GM12878 (cell line): ENCODE data around the gene MGLL. TPM values are rescaled to one million over a fixed set of nuclear protein-coding genes. Genes with fewer than 3 reads are reported as not detected.

ENCODE experiments used
- ASH2L ChIP-seq: fragments of 300-600, 200-600 bp; sonication (generic); IDR thresholded peaks from 2 replicates; pipeline ENCODE4 v1.6.1; 2017; ENCODE audit warnings: low read depth, mild to moderate bottlenecking, borderline replicate concordance
- CBX5 ChIP-seq: sonication (generic); IDR thresholded peaks from 2 replicates; pipeline ENCODE4 v1.6.1; 2016; ENCODE audit warnings: low read depth, moderate library complexity, mild to moderate bottlenecking, inconsistent platforms
- CHD4 ChIP-seq: fragments of 200-600 bp; sonication (generic); IDR thresholded peaks from 2 replicates; pipeline ENCODE4 v1.6.1; 2016; ENCODE audit warnings: mild to moderate bottlenecking
- CREM ChIP-seq: IDR thresholded peaks from 2 replicates; pipeline ENCODE4 v1.6.1; 2014; ENCODE audit warnings: antibody characterized with exemption, low read depth
- CTCF ChIP-seq, 3 experiments: IDR thresholded peaks in 2 of 3; conservative IDR thresholded peaks in 1 of 3; 2 replicates each; pipeline ENCODE4 v1.5.1; 2011; ENCODE audit warnings: low read depth in 3 of 3, low read length in 3 of 3, mild to moderate bottlenecking in 3 of 3, control low read depth in 2 of 3, moderate library complexity in 2 of 3, inconsistent platforms in 1 of 3, mixed read lengths in 1 of 3; ENCODE audit not compliant: control insufficient read depth in 2 of 3, insufficient read depth in 1 of 3; ENCODE audit errors: extremely low read depth in 1 of 3
- ETV6 ChIP-seq, 2 experiments: fragments of 450-650 bp in 1 of 2; IDR thresholded peaks in 1 of 2; conservative IDR thresholded peaks in 1 of 2; 2 replicates each; pipeline ENCODE4 v1.6.1; 2014; ENCODE audit warnings: antibody characterized with exemption in 1 of 2, borderline replicate concordance in 1 of 2, low read depth in 1 of 2, mild to moderate bottlenecking in 1 of 2, moderate library complexity in 1 of 2
- HCFC1 ChIP-seq: fragments of 150-350 bp; IDR thresholded peaks from 2 replicates; pipeline ENCODE4 v1.6.1; 2014; ENCODE audit warnings: low read length
- IKZF2 ChIP-seq, 2 experiments: fragments of 450-650 bp; IDR thresholded peaks; 2 replicates each; pipeline ENCODE4 v1.6.1; 2017; ENCODE audit warnings: mild to moderate bottlenecking in 2 of 2, moderate library complexity in 2 of 2
- PKNOX1 ChIP-seq: fragments of 450-650 bp; IDR thresholded peaks from 2 replicates; pipeline ENCODE4 v1.6.1; 2016; ENCODE audit warnings: mild to moderate bottlenecking
- POLR2A ChIP-seq: IDR thresholded peaks from 2 replicates; pipeline ENCODE4 v1.6.1; 2011; ENCODE audit warnings: low read depth, mild to moderate bottlenecking, low read length
- POU2F2 ChIP-seq: IDR thresholded peaks from 3 replicates; pipeline ENCODE4 v1.6.1; 2011; ENCODE audit warnings: low read depth, mild to moderate bottlenecking, low read length, borderline replicate concordance
- SKIL ChIP-seq: fragments of 450-650 bp; IDR thresholded peaks from 2 replicates; pipeline ENCODE4 v1.6.1; 2017; ENCODE audit warnings: mild to moderate bottlenecking, low read depth, inconsistent platforms; ENCODE audit not compliant: poor library complexity, severe bottlenecking
- SPI1 ChIP-seq: IDR thresholded peaks from 2 replicates; pipeline ENCODE4 v1.6.1; 2011; ENCODE audit warnings: low read depth, mild to moderate bottlenecking, low read length, moderate library complexity, borderline replicate concordance; ENCODE audit not compliant: insufficient read depth
- TCF3 ChIP-seq: IDR thresholded peaks from 2 replicates; pipeline ENCODE4 v1.6.1; 2012; ENCODE audit warnings: low read depth, mild to moderate bottlenecking, low read length, borderline replicate concordance; ENCODE audit not compliant: insufficient read depth
- USF1 ChIP-seq: IDR thresholded peaks from 2 replicates; pipeline ENCODE4 v1.6.1; 2011; ENCODE audit warnings: borderline replicate concordance, low read depth, mild to moderate bottlenecking, moderate library complexity, mixed read lengths, low read length; ENCODE audit not compliant: insufficient read depth; ENCODE audit errors: extremely low read length
- ZBED1 ChIP-seq: IDR thresholded peaks from 2 replicates; pipeline ENCODE4 v1.6.1; 2016; ENCODE audit warnings: borderline replicate concordance
- ZBTB11 ChIP-seq: fragments of 450-650 bp; formaldehyde crosslinking; IDR thresholded peaks from 2 replicates; pipeline ENCODE4 v1.5.0; 2022; ENCODE audit warnings: mild to moderate bottlenecking, missing genetic modification characterization
- polyA plus RNA-seq, 11 experiments: library from polyadenylated mRNA; depleted of rRNA in 4 of 11; unstranded in 6 of 11; stranded (reverse) in 5 of 11; fragments of >200 nt; fragmentation: Nextera tagmentation in 4 of 11; fragmentation: Illumina TruSeq in 1 of 11; extraction: Ambion mirVana in 4 of 11; extraction: Trizol in 1 of 11; gene quantifications; 1 replicate in 1 of 11; 2 replicates in 10 of 11; pipeline versions ENCODE4 v1.2.1 to v1.2.3, GENCODE V29; 2011 to 2016; ENCODE audit warnings: inconsistent platforms in 2 of 11, missing spikeins in 2 of 11, low read depth in 1 of 11
- total RNA-seq, 4 experiments: library from RNA; depleted of rRNA in 3 of 4; stranded (reverse); fragments of >200 nt in 3 of 4; fragmentation: Illumina TruSeq in 1 of 4; extraction: Trizol in 1 of 4; gene quantifications; 2 replicates each; pipeline versions ENCODE4 v1.2.1 to v1.2.3, GENCODE V29; 2013 to 2021

The MGLL gene
- total and polyA plus RNA-seq, 10 of the 15 experiments (the other 5 are each of a cell fraction or from before 2014, with no cell fraction given), result 44.9 to 177 (median 72.9) TPM

GRCh38 chr3:127732879-127733350, 89.4 kb downstream of the MGLL start (continued):
- TF ChIP-seq SKIL (no peak), TCF3 (no peak), IKZF2 (IDR thresholded peaks at IDR 0.05) (no peak), CREM (no peak), SPI1 (peak; percentile 7; the same call in 1 of the 2 replicates), ETV6 (conservative IDR thresholded peaks at IDR 0.05 in 1 of 2, IDR thresholded peaks at IDR 0.05 in 1 of 2; ENCODE audit: borderline replicate concordance in 1 of 2, low read depth in 1 of 2) (no peak), ZBTB11 (no peak), ASH2L (no peak), PKNOX1 (peak; percentile 31; the same call in 1 of the 2 replicates), CHD4 (no peak), USF1 (no peak), CBX5 (no peak), POU2F2 (peak; percentile 75; the same call in 2 of the 3 replicates), CTCF (IDR thresholded peaks at IDR 0.05 in 2 of 3, conservative IDR thresholded peaks at IDR 0.05 in 1 of 3; ENCODE audit: control insufficient read depth in 2 of 3, extremely low read depth in 1 of 3, insufficient read depth in 1 of 3, low read depth in 3 of 3, low read length in 3 of 3) (no peak), HCFC1 (no peak), ZBED1 (no peak), POLR2A (no peak)
